Neural cell (in vitro differentiated cells): Measurements from ENCODE around the gene INSM2.

Experiments
- EP300 ChIP-seq: fragments of 450-650 bp; conservative IDR thresholded peaks from 2 replicates; pipeline ENCODE4 v1.6.1; 2014; ENCODE audit warnings: antibody characterized with exemption, mild to moderate bottlenecking, moderate library complexity; ENCODE audit not compliant: poor library complexity, severe bottlenecking
- EZH2 ChIP-seq: fragments of 200-600, 300-800 bp; shearing (Covaris generic), sonication (generic); IDR thresholded peaks from 2 replicates; pipeline ENCODE4 v1.6.1; 2014; ENCODE audit warnings: antibody characterized with exemption, low read length, borderline replicate concordance, mild to moderate bottlenecking; ENCODE audit not compliant: insufficient read depth, poor library complexity, severe bottlenecking
- SMC3 ChIP-seq: fragments of 450-650 bp; conservative IDR thresholded peaks from 2 replicates; pipeline ENCODE4 v1.6.1; 2014; ENCODE audit warnings: antibody characterized with exemption, mild to moderate bottlenecking, moderate library complexity; ENCODE audit not compliant: poor library complexity
- TAF1 ChIP-seq: IDR thresholded peaks from 2 replicates; pipeline ENCODE4 v1.6.1; 2012; ENCODE audit warnings: low read depth
- TF ChIP-seq, protein P1 (sequence below): fragments of 450-650 bp; IDR thresholded peaks from 2 replicates; pipeline ENCODE4 v1.5.1; 2014; ENCODE audit warnings: antibody characterized with exemption, mild to moderate bottlenecking, moderate library complexity; ENCODE audit not compliant: poor library complexity, severe bottlenecking

DNA sequence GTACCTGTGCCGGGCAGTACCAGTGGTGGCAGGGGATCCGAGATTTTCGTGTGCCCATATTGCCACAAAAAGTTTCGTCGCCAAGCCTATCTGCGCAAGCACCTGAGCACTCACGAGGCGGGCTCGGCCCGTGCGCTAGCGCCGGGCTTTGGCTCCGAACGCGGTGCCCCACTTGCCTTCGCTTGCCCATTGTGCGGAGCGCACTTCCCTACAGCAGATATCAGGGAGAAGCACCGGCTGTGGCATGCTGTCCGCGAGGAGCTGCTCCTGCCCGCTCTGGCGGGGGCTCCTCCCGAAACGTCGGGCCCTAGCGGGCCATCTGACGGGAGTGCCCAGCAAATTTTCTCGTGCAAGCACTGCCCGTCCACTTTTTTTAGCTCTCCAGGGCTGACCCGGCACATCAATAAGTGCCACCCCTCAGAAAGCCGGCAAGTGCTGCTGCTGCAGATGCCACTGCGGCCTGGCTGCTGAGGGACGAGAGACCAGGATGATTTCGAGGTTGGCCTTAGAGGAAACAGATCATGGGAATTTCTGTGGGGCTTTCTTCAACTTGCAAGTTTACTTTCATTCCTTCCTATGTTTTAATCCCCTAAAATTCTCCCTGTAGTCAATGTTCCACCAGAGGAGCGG is 1.6 kb downstream of the INSM2 start:
- TF ChIP-seq EP300 (no peak), EZH2 (peak; percentile 15), TAF1 (no peak), SMC3 (no peak)
- TF ChIP-seq, protein P1, sequence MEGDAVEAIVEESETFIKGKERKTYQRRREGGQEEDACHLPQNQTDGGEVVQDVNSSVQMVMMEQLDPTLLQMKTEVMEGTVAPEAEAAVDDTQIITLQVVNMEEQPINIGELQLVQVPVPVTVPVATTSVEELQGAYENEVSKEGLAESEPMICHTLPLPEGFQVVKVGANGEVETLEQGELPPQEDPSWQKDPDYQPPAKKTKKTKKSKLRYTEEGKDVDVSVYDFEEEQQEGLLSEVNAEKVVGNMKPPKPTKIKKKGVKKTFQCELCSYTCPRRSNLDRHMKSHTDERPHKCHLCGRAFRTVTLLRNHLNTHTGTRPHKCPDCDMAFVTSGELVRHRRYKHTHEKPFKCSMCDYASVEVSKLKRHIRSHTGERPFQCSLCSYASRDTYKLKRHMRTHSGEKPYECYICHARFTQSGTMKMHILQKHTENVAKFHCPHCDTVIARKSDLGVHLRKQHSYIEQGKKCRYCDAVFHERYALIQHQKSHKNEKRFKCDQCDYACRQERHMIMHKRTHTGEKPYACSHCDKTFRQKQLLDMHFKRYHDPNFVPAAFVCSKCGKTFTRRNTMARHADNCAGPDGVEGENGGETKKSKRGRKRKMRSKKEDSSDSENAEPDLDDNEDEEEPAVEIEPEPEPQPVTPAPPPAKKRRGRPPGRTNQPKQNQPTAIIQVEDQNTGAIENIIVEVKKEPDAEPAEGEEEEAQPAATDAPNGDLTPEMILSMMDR: no peak
